ENCODE results near the gene PIGQ. TPM values are rescaled to one million over a fixed set of nuclear protein-coding genes. Genes with fewer than 3 reads are reported as not detected.

PIGQ gene
- total and polyA plus RNA-seq, 8 donors, result 14.3 to 217 (median 48.2) TPM

- peaks cover 0 to 15% (median 4%) of the 10 kb centered on the region in 4 donors for H3K36me3 ChIP-seq
- no peak overlapping the region for H3K4me3 ChIP-seq
- WGBS, 5 donors, result 32 to 44% (median 41%) methylated on average over 16 of the region's 16 CpGs
- H3K27me3 ChIP-seq, result peaks cover 0 to 11% (median 0%) of the 10 kb centered on the region in 3 donors
- H3K27ac ChIP-seq, result no peak overlapping the region
- DNase-seq, result no peak
- no peak for TF ChIP-seq CTCF (IDR thresholded peaks at IDR 0.05)
- no peak for TF ChIP-seq EP300 (IDR thresholded peaks at IDR 0.05)
- no peak for TF ChIP-seq POLR2A (IDR thresholded peaks at IDR 0.05)
- no peak for TF ChIP-seq POLR2AphosphoS5 (IDR thresholded peaks at IDR 0.05)
- intact Hi-C loops (cut with DNase I; ENCODE audit: low total_unique reads), result no loop called here
- H3K9me3 ChIP-seq, result no peaks in the 10 kb centered on the region
- H3K4me1 ChIP-seq, result peaks cover 24 to 56% (median 47%) of the 10 kb centered on the region in 4 donors
Observed at GRCh38 chr16:586047-586644, 16.4 kb downstream of the PIGQ start.

- intact Hi-C loops (cut with DNase I; ENCODE audit: low total_unique reads), result no loop called here
- H3K4me1 ChIP-seq, result peaks cover 30 to 64% (median 54%) of the 10 kb centered on the region in 4 donors
- TF ChIP-seq POLR2A (IDR thresholded peaks at IDR 0.05) (no peak), EP300 (IDR thresholded peaks at IDR 0.05) (no peak), CTCF (IDR thresholded peaks at IDR 0.05) (no peak), POLR2AphosphoS5 (IDR thresholded peaks at IDR 0.05) (no peak)
- H3K4me3 ChIP-seq, result no peak overlapping the region
- no peaks in the 10 kb centered on the region for H3K9me3 ChIP-seq
- peaks cover 0 to 13% (median 3%) of the 10 kb centered on the region in 4 donors for H3K36me3 ChIP-seq
- WGBS, 5 donors, result 59 to 75% (median 63%) methylated on average over 7 to 14 of the region's 14 CpGs
- DNase-seq, result peak in 1 of 2 donors; percentile 40
- peaks cover 0 to 11% (median 0%) of the 10 kb centered on the region in 3 donors for H3K27me3 ChIP-seq
- peak overlapping the region in 1 of 5 donors; percentile 97 for H3K27ac ChIP-seq
Observed at GRCh38 chr16:586645-587590, 17.1 kb downstream of the PIGQ start.

GRCh38 chr16:588639-588888, 18.8 kb downstream of the PIGQ start:
- TF ChIP-seq EP300 (IDR thresholded peaks at IDR 0.05), result no peak
- no peak for TF ChIP-seq CTCF (IDR thresholded peaks at IDR 0.05)
- TF ChIP-seq POLR2A (IDR thresholded peaks at IDR 0.05), result no peak
- TF ChIP-seq POLR2AphosphoS5 (IDR thresholded peaks at IDR 0.05), result no peak
- DNase-seq, result peak; percentile 56 to 86
- 0 to 2% (median 0%) methylated on average over 4 to 21 of the region's 21 CpGs for WGBS, 5 donors
- Histone ChIP-seq H3K27ac (peak overlapping the region; percentile 95 to 100 (median 98)), H3K4me3 (peak overlapping the region; percentile 68 to 88 (median 82)), H3K36me3 (peaks cover 0 to 3% (median 0%) of the 10 kb centered on the region in 4 donors), H3K4me1 (peaks cover 45 to 76% (median 63%) of the 10 kb centered on the region in 4 donors), H3K27me3 (peaks cover 0 to 11% (median 0%) of the 10 kb centered on the region in 3 donors), H3K9me3 (no peaks in the 10 kb centered on the region)
- intact Hi-C loops (cut with DNase I; ENCODE audit: low total_unique reads), result no loop called here

GRCh38 chr16:588889-589657, 19.3 kb downstream of the PIGQ start:
- H3K36me3 ChIP-seq, result peaks cover 0 to 6% (median 0%) of the 10 kb centered on the region in 4 donors
- peaks cover 51 to 76% (median 65%) of the 10 kb centered on the region in 4 donors for H3K4me1 ChIP-seq
- DNase-seq, result peak; percentile 98
- TF ChIP-seq EP300 (IDR thresholded peaks at IDR 0.05), result no peak
- TF ChIP-seq POLR2AphosphoS5 (IDR thresholded peaks at IDR 0.05), result peak; percentile 52 to 95 (median 93)
- peak in 1 of 4 donors; percentile 58 for TF ChIP-seq POLR2A (IDR thresholded peaks at IDR 0.05)
- no peak for TF ChIP-seq CTCF (IDR thresholded peaks at IDR 0.05)
- WGBS, 5 donors, result 0 to 2% (median 1%) methylated on average over 24 to 107 of the region's 107 CpGs
- no peaks in the 10 kb centered on the region for H3K9me3 ChIP-seq
- intact Hi-C loops (cut with DNase I; ENCODE audit: low total_unique reads), result no loop called here
- H3K27me3 ChIP-seq, result peaks cover 0 to 11% (median 0%) of the 10 kb centered on the region in 3 donors
- peak overlapping the region; percentile 95 to 100 (median 98) for H3K27ac ChIP-seq
- H3K4me3 ChIP-seq, result peak overlapping the region; percentile 68 to 88 (median 82)
